Stimulated activated CD8-positive, alpha-beta memory T cell treated with anti-CD3 and anti-CD28 coated beads, Interleukin-7, amount 100 ng/mL, for 24 hours (primary cell): ENCODE measurements around the gene DOC2B.
"Not testable (repeated sequence)": the region's sequence is repeated elsewhere in the genome, so short reads cannot be mapped to it uniquely, and the experiment has no call there.

Experiments
- DNase-seq: peaks from one replicate; pipeline ENCODE4 v3.0.0-alpha.2; 2020; ENCODE audit warnings: low read depth

The DOC2B gene

DNA sequence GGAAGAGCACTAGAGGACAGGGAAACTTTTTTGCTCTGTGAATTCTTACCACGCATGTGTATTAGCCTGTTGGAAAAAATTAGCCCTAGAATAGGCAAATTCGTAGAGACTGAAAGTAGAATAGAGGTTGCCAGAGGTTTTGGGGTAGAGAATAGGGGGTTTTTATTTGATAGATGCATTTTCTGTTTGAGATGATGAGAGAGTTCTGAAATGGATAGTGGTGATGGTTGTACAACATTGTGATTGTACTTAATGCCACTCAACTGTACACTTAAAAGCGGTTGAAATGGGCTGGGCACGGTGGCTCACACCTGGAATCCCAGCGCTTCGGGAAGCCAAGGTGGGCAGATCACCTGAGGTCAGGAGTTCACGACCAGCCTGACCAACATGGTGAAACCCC is 8.0 kb upstream of the DOC2B start:
- no peak for DNase-seq

DNA sequence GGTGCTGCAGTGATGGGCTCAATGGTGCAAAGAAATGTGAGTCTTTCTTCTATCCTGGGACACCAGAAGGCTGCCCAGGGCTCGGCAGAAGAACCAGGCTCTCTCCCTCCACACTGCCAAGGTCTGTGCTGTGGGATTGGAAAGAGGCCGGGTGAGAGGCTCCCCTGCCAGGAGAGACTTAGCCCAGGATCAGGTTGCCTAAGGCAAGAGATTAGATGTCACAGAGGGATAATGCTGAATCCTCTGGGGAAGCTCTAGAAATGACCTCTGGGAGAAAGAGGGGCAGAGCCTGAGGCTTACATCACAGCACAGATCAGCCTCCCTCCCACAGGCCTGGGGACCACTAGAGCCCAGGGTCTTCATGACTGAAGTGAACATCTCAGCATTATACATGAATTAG is 5.7 kb upstream of the DOC2B start:
- DNase-seq: no peak

DNA sequence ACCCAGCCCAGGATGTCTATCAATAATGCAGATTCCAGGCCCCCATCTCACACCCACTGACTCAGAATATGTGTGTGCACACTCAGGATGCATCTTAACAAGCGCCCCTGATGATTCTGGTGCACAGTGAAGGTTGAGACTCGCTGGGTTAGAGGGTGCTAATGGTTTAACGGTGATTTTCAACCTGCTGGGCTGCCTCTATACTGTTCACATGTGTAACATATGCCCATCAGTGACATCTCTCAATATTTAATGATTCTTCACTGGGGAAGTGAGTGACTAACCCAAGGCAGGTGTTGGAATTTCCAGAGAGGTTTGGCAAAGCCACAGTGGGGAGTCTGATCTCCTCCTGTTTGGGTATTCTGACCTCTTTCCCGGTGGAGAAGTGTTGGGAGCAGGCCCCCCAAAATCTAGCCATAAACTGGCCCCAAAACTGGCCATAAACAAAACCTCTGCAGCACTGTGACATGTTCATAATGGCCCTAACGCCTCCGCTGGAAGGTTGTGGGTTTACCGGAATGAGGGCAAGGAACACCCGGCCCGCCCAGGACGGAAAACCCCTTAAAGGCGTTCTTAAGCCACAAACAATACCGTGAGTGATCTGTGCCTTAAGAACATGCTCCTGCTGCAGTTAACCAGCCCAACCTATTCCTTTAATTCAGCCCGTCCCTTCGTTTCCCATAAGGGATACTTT is 4.1 kb upstream of the DOC2B start:
- DNase-seq: no peak

DNA sequence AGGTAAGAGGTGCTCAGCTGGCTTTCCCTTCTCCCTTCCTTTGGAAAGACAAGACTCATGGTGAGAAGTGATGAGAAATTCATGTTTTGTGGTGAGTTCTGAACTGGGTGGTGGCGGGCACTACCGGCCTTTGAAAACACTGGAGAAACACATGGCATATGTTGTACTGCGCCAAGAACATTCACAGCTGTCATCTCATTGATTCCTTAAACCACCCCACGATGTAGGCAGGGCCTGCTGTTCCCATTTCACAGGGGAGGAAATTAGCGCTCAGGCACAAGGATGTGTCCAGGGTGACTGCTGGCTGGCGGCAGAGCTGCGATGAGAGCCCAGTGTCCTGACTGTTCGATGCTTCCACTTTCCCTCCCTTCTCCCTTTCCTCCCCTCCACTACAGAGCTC is 1.6 kb upstream of the DOC2B start:
- no peak for DNase-seq

DNA sequence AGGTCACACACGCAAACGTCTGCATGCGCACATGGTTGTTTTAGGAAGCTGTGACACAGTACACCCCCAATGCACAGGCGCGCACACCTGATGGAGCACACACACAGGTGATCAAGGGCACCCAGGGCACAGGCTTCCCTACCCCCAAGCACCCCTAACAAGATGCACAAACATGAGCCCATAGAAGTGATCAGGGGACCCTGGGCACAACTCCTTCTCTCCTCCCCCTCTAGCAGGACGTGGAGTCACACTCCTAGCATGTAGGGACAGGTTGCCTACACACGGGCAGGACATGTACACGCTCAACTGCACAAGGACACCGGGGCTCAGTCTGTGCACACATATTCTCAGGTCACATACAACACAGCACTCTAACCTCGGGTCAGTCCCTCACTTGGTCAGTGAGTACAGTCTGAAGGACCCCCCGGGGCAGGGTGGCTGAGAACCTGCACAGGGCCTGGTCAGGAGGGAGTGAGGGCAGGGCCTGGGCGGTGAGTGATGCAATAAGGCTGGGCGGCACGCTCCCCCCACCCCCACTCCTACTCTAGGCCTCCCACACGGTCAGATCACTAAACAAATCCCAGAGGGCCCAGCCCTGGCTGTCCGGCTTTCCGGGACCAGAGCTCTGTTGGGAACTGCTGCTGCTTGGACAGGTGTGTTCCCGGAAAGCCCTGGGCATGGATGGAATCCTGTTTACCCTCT is 751 bp upstream of the DOC2B start:
- DNase-seq: no peak

DNA sequence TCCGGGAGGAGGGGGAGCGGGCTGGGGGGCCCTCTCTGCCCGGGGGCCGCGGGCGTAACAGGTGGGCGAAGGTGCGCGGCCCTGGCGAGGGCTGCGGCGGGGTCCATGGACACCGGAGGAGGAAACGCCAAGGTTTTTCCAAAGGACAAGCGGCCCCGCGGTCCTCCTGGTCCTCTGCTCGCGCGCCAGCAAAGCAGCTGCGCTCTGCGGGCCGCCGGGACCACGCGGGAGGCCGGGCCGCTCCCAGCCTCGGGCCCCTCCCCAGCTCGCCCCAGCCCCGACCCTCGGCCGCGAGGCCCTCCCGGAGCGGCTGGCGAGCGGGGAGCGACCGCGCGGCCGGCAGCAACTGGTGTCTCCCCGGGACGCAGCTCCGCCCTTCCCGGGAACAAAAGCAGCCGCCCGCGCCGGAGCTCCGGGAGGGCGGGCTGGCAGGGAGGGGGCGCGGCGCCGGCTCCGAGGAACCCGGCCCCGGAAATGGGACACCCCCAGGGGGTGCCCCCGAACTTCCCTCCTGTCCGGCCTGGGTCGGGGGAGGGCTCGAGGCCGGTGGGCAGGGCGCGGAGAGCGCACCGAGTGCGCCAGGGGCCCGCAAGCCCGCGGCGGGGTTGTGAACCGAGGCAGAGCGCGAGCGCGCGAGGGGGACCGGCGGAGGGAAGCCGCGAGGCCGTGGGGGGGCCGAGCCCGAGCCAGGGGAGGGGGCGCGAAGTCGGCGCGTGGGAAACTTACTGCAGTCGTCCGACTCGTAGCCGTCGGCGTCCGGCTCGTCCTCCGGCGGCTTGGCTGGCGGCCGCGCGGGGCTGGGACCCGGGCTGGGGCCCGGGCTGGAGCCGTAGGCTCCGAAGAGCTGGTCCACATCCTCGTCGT is 837 bp downstream of the DOC2B start:
- DNase-seq: no peak

DNA sequence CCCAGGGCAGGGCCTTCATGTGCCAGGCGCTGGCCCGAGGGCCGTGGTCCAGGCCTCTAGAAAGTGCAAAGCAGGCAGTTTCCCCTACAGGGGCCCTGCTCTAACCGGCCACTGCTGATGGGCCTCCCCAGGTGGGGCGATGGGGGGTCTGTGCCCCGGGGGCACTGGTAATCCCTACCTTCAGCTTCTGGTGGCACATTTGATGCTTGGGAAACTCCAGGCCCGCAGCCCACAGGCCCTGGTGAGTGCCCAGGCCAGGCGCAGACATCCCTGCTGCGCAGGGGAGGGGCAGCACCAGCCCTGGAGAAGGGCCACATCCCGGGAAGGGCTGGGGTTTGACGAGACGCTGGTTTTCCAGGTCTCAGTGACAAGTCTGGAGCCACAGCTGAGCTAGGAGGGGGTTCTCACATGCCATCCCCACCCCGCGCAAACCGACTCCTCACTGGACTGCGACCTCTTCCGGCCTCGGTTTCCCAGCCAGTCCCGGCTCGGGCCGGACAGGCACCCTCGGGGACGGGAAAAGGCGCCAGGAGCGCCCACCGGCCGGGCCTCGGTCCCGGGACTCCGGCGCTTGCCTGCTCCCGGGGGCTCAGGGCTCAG is 1.6 kb downstream of the DOC2B start:
- DNase-seq: no peak

DNA sequence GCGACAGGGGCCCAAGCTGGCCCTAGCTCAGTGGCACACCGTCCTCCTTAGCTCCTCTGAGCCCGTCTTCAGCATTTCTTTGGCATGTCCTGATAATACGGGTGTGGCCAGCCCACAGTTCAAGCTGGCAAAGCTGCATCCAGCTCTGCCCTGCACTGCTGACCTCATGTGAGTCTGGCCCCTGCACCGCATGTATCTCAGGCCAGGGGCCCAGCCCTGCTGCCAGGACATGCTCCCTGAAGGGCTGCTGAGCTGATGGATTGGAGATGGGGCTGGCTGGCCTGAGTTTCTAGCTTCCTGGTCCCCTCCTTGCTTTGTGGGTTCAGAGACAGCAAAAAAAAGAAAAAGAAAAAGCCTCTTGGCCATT is 2.4 kb downstream of the DOC2B start:
- DNase-seq: no peak

DNA sequence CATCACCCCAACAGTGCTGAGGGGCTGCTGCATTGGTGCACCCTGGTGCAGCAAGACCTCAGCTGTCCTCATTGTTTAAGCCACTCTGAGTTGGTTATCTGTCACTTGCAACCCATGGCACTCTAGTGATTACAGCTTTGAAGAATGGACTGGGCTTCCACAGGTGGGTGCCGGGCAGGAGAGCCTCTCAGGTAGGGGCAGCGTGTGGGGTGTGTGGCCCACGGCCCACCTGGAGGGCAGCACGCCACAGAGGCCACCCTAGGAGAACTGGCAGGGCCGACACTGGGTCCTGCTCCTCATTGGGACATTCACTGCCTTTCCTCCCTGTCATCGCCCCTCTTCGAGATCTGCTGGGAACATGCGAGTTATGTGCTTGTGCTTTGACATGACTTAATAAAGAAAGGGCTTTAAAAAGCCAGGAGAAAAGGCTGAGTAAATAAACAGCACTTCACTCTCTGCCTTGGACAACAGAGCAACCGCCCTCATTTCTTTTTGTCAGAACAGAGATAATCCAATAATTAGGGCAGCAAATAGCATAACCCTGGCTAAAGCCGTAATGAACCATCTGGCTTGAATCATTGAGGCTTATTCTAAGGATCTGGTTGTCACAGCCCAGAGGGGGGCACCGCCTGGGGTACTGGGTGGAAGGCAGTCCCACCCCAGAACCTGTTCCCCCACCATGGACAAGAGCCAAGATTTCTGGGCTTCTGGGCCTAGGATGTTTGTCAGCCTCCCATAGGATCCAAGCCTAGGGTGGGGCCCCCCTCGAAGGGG is 3.0 kb downstream of the DOC2B start:
- DNase-seq: no peak

DNA sequence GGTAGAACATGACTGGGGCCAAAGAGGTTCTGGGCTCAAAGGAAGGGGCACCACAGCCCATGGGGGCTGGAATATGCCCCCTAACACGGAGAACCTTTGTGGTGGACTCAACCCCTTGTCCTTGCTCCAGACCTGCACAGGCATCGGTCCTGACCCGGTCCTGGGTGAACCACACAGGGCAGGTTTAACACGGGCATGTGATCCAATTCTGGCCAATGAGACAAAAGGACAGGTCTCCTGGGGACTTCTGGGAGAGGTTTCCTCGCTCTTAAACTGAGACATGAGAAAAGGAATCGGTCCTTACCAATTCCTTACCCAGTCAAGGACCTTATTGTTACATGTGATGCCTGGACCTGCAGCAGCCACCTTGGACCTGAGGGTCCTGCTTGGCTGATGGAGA is 3.7 kb downstream of the DOC2B start:
- no peak for DNase-seq

DNA sequence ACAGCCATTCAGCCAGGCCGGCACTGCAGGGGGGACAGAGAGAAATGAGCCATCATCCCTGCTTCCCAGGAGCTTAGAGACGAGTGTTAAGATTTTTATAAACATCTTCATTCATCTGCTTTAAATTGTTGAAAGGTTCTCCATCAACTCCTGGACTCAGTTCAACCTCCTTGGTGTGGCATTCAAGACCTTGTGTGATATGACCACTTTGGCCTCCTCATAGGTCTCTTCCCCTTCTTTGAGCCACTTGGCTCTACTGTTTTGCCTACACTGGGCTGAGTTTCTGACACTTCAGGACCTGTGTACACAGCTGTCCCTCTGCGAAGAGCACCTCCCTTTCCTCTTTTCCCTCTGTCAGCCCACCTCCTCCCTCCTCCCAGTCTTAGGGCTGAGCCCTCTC is 4.3 kb downstream of the DOC2B start:
- no peak for DNase-seq

DNA sequence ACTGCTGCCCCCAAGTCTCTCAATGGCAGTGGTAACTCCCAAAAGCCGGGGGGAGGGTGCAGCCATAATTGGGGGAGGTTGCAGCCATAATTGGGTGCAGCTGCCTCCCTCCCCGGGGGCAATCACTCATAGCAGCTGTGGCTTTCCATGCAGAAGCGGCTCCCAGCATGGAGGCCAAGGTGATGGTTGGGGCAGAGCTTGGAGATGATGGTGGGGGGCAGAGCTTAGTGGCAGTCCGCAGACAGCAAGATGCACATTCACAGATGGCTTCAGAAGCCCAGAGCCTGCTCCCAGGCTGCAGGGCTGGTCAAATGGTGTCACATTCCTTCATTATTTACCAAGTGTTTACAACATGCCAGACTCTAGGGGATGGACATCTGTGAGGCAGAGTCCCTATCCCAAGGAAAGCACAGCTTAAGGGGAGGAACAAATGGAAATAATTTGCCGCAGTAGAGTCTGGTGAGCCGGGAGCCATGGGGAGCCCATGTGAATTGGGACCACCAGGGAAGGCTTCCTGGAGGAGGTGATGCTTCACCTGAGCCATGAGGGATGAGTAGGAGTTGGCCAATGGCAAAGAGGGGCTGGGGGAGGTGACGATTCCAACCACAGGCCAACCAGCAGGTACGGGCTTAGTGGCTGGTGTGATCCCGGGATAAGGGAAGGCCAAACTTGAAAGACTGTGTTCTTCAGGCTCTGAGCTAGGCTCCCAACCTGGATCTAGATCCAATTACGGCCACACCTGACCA is 8.1 kb downstream of the DOC2B start:
- no peak for DNase-seq

DNA sequence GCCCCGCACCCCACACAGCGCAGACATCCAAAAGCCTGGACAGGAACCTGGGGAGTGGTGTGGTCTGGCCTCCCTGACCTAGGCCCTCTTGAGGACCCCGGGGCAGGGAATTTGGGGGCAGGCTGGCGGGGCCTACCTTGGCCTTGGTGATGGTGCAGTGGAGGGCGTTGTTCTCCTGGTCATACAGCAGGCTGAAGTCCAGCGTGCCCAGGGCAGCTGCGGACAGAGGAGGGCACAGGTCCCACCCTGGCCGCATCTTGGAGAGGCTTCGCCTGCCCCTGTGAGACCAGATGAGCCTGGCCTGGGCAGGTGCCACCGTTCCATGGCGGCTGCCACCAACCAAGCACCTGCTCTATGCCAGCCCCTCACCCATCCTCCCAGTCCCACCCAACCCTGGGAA is 9.0 kb downstream of the DOC2B start:
- DNase-seq: no peak

DNA sequence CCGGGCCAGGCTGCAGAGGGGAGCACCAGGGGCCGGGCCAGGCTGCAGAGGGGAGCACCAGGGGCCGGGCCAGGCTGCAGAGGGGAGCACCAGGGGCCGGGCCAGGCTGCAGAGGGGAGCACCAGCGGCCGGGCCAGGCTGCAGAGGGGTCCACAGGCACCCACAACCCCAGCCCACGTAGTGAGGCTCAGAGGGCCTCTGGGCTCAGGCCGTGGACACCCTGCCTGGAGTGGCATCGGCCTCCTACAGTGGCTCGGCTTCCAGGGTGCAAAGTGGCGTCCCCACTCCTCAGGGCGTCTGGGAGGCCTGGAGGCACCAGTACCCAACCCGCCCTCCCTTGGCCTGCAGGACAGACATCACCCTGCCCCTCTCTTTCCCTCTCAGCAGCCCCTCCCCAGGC is 9.6 kb downstream of the DOC2B start:
- no peak for DNase-seq

DNA sequence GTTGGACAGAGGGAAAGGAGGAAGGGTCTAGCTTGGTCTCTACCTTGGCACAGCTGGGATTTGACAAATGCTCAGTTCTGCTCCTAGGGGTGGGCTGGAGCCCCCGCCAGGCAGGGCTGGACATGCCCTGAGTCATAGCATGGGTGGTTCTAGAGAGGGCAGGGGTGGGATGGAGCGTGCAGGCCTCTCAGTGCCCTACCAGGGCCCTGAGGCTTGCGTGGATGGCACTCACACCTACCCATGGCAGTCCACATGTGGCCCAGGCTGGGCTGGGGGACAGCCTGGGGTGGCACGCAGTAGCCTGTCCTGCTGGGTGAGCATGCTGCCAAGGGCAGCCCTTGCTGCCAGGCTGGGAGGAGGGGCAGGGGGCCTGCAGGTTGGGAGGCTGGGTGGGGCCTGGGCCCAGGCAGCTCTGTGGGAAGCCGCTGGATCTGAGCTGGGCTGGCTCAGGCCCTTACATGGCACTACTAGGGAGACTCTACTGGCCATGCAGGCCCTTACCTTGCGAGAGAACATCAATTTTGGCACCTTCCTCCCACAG is 11.2 kb downstream of the DOC2B start:
- no peak for DNase-seq

DNA sequence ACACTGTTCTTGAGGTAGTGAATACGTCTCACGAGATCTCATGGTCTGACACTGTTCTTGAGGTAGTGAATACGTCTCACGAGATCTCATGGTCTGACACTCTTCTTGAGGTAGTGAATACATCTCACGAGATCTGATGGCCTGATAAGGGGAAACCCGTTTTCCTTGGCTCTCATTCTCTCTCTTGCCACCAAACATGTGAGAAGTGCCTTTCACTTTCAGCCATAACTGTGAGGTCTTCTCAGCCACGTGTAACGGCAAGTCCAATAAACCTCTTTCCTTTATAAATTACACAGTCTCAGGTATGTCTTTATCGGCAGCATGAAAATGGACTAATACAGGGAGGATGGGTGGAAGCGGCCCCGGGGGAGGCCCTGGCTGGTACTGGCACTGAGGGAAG is 12.8 kb downstream of the DOC2B start:
- DNase-seq: not testable (repeated sequence)

DNA sequence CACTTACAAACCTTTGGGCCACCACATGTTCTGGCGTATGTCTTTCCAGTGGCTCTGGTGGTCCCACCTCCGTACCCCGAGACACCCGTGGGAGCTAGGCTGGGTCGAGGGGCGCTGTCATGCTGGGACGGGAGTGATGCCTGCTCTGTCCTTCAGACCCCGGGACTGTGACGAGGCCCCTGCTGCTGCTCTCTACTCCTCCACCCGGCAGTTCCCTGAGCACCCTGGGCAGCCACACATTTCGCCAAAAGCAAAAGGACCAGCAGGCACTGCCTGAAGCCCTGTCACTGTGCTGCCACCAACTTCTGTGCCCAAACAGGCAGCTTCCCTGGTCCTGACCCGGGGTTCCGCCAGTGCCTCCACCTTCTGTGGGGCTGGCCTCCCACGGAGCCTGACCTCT is 15.5 kb downstream of the DOC2B start:
- DNase-seq: no peak

DNA sequence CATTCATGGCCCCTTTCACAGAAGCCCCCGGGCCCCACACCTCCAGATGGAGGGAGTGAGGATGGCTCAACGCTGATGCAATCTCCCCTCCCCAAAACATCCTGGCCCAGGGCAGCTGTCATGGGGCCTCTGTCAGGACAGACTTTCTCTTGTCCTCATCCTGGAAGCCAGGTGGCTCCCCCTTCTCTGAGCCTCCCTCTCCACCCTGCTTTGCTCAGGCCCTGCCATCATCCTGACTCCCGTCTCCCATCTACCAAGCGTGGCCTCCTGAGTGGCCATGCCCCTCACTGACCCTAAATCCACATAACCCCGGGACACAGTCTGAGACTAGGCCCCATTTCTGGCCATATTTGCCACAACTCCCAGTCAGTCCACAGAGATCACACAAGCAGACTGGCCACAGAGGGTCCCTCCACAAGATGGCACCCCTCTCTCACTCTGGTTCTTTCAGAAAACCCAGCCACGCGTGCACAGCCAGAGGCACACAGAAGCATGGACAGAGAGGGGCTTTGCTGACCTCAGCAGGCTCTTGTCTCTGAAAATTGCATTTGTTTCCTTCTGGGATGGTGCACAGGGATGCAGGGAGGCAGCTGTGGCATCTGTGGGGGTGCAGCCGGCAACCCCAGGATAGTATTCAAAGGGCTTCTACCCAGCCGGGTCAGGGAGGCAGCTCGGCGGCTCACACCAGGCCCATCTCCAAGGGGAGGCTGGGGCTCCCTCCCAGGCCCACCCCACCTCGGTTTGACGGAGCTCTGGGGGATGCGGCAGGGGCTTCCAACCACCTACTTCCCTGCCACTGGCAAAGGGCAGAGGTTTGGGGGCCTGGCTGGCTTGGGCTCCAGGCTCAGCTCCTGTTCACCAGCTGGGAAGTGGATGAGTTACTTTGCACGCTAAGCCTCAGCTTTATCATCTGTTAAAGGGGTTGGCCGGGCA is 16.9 kb downstream of the DOC2B start:
- DNase-seq: no peak

DNA sequence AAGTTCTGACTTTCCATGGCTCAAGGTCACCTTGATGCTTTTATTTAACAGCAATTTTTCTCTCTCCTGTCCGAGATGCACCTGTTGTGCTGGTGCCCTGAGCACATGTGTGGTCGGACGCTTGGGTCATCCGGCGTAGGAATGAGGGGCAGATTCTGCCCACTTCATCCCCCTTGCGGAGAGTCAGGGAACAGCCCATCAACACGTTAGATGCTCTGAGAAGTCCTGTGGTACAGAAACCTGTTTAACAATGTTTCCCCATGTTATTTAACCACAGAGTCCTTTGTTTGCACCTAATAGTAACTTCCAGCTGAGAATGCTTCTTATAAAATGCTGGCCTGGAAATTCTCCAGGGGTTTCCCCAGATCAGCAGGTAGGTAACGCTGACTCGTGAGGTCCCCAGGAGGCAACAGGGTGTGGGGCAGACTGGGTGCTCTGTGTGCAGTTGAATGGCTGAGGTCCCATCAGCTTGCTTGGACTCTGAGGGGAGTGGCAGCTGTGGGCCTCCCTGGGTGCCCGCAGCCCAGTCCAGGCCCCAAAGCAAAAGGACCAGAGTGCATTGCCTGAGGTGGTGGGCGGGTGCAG is 17.8 kb downstream of the DOC2B start:
- no peak for DNase-seq
